ENCODE measurements around the gene C19orf25.
A peak's percentile ranks its signal among the peaks of the same experiment; 100 is the strongest.

The C19orf25 gene

DNA sequence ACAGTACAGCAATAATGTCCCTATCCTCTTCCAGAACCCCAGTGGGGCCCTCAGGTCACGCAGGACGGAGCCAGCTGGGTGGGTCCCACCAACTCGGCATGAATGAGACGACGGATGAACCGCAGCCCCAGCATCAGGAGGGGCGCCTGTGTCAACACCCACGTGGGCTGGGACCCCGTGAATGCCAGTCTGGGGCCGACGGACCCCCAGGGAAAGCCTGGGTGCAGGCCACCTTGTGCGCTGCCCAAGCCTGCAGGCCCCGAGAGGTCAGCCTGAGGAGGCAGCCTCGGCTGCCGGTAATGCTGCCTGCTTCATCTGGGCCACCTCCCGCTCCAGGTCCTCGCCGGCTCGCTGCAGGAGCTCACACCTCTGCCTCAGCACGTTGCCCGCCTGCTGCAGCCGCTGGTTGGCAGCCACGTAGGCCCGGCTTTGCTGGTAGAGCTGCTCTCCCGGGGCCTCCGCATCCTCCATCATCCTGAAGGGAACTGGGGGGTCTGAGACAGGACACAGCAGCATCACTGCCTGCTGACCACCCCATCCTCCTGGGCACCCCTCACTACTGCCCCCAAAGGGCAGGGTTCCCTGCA, 4.2 kb downstream of the C19orf25 start:
- no peak for DNase-seq

- DNase-seq, result no peak
These were observed 4.8 kb downstream of the C19orf25 start for GRCh38 chr19:1474011-1474764.

DNA sequence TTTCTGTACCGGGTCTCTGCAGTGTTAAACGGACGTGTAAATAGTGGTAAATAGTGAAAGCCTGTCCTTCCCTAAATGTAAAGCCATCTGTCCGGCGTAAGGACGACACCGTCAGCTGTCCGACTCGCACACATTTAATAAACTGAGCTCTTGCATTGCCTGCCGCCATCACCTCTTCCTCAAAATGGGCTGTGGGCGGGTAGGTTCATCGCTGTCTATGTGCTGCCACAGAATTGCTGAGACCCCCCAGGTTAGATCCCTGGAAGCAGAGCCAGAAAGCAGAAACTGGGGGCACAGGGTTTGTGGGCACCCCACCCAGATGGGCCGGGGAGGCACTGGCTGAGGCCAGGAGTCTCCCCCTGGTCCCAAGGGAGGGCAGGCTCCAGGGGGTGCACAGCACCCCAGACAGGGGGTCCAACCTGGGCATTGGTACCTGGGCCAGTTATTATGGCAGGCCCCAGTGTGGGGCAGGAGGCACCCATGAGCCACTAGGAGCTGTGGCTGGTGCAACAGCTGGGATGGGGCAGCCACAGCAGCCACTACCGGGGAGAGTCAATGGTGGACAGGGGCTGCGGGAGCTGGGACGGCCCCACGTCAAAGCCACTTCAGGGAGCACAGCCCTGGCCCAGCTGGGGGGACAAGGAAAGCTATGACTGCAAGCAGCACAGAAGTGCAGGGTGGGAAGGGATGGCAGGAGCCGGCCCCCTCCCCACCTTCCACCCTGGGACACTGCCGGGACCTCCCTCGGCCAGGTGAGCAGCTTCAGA, 5.7 kb downstream of the C19orf25 start:
- DNase-seq, result no peak

DNA sequence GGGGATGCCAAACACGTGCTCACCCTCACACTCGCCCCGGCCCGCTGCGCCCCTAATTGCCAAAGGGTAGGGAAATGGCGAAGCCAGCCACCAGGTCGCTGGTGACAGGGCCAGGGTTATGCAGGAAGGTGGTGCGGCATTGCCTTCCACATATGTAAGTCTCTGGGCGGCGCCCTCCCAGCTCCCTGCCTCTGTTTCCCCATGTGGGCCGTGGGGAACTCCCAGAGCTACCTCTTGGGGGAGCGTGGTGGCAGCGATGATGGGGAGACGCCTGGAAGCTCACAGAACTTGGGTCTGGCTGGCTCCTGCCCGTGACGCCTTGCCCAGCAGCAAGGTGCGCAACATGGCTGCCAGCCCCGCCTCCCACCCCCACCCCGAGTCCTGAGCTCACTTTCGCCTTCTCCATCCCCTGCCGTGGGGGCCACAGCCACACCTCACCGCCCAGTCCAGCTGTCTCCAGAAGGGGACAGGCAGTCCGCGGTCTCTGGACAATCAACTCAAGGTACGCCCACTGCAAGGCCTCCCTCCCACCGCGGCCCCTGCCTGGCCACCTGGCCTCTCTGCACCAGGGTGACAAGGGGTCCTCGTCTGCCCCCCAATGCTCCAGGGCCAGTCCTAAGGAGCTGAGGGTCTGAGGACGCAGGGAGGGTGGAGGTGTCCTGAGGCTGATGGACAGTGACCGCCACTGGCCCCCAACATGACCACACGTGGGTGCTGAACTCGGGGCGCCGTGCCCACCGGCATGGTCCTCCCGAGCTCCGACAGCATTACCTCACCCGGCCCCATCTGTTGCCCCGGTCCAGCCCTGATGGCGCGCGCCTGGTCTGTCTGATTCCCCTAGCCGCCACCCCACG, 6.6 kb downstream of the C19orf25 start:
- no peak for DNase-seq

DNA sequence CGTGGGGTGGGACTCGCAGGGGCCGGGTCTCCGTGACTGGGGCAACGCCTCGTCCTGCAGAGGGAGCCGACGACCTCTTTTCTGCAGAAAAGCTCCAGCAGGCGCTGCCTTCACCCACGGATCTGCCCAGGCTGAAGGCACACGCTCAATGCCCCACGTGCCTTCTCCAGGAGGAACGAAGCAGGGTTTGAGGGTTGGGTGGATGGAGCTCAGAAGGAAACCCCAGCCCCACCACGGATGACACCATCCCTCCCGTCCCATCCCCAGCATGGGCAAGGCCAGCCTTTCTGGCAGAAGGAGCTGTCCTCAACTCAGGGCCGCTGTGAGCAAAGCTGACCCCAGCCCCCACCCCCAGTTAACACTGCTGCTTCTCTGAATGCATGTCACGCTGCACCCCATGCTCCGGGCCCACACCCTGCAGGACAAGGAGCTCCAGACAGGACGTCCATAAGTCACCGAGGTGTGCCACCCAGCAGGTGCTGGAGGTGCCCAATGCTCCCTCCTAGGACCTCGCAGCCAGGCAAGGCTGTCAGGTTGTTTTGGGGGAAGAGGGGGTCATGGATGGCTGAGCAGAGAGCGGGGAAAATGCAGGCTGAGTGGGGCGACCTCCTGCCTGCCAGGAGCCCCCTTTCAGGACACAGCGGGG, 7.4 kb downstream of the C19orf25 start:
- DNase-seq, result no peak

DNA sequence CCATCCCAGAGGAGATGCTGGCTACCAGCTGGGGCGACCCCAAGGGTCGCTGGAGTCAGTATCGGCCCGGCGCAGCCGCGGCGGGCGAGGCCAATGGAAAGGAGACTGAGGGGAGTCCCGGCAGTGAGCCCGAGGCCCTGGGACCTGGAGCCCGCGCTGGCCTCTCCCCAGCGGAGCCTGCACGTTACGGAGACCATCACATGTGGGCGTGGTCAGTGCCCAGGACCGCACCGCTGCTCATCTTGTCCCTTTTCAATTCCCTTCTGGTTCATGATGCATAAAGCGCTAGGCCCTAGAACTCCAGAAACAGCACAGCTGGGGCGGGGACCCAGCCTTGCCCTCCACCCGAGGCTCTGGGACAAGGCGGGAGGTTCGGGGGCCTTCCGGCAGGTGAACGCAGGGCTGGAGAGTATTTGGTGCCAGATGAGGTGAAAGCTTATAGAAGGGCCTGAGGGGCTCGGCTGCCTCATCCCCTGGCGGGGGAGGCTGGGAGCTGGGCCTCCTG, 8.0 kb downstream of the C19orf25 start:
- no peak for DNase-seq

- peak; percentile 37 for DNase-seq
These were observed 8.6 kb downstream of the C19orf25 start for GRCh38 chr19:1470305-1471009.

GRCh38 chr19:1470055-1470304, 9.0 kb downstream of the C19orf25 start:
- DNase-seq, result no peak

- no peak for DNase-seq
These were observed 9.6 kb downstream of the C19orf25 start for GRCh38 chr19:1469255-1470054.

GRCh38 chr19:1468821-1469254, 10.2 kb downstream of the C19orf25 start:
- DNase-seq, result no peak

- DNase-seq, result no peak
These were observed 10.7 kb downstream of the C19orf25 start for GRCh38 chr19:1468274-1468820.

DNA sequence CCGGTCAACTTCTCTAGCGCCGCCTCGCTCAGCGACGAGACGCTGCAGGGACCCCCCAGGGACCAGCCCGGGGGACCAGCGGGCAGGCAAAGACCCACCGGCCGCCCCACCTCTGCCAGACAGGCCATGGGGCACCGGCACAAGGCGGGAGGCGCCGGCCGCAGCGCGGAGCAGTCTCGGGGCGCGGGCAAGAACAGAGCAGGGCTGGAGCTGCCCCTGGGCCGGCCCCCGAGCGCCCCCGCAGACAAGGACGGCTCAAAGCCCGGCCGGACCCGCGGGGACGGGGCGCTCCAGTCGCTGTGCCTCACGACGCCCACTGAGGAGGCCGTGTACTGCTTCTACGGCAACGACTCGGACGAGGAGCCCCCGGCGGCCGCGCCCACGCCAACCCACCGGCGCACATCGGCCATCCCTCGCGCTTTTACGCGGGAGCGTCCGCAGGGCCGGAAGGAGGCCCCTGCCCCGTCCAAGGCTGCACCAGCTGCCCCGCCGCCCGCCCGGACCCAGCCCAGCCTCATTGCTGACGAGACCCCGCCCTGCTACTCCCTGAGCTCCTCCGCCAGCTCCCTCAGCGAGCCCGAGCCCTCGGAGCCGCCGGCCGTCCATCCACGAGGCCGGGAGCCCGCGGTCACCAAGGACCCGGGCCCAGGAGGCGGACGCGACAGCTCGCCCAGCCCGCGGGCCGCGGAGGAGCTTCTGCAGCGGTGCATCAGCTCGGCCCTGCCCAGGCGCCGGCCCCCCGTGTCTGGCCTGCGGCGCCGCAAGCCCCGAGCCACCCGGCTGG, 11.3 kb downstream of the C19orf25 start:
- DNase-seq, result no peak

GRCh38 chr19:1467215-1467489, 11.9 kb downstream of the C19orf25 start:
- DNase-seq, result no peak

DNA sequence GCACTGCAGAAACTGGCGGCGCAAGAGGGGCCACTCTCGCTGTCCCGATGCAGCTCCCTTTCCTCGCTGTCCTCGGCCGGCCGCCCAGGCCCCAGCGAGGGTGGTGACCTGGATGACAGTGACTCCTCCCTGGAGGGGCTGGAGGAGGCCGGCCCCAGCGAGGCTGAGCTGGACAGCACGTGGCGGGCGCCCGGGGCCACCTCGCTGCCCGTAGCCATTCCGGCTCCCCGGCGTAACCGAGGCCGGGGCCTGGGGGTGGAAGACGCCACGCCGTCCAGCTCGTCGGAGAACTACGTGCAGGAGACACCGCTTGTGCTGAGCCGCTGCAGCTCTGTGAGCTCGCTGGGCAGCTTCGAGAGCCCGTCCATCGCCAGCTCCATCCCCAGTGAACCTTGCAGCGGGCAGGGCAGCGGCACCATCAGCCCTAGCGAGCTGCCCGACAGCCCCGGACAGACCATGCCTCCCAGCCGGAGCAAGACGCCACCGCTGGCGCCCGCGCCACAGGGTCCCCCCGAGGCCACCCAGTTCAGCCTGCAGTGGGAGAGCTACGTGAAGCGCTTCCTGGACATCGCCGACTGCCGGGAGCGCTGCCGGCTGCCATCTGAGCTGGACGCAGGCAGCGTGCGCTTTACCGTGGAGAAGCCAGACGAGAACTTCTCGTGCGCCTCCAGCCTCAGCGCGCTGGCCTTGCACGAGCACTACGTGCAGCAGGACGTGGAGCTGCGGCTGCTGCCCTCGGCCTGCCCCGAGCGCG, 12.4 kb downstream of the C19orf25 start:
- no peak for DNase-seq

DNA sequence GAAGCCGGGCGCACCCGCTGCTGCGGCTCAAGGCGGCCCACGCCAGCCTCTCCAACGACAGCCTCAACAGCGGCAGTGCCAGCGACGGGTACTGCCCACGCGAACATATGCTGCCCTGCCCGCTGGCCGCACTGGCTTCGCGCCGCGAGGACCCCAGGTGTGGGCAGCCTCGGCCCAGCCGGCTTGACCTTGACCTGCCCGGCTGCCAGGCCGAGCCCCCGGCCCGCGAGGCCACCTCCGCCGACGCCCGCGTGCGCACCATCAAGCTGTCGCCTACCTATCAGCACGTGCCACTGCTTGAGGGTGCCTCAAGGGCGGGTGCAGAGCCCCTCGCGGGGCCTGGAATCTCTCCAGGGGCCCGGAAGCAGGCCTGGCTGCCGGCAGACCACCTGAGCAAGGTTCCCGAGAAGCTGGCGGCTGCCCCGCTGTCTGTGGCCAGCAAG, 13.0 kb downstream of the C19orf25 start:
- DNase-seq, result no peak

DNA sequence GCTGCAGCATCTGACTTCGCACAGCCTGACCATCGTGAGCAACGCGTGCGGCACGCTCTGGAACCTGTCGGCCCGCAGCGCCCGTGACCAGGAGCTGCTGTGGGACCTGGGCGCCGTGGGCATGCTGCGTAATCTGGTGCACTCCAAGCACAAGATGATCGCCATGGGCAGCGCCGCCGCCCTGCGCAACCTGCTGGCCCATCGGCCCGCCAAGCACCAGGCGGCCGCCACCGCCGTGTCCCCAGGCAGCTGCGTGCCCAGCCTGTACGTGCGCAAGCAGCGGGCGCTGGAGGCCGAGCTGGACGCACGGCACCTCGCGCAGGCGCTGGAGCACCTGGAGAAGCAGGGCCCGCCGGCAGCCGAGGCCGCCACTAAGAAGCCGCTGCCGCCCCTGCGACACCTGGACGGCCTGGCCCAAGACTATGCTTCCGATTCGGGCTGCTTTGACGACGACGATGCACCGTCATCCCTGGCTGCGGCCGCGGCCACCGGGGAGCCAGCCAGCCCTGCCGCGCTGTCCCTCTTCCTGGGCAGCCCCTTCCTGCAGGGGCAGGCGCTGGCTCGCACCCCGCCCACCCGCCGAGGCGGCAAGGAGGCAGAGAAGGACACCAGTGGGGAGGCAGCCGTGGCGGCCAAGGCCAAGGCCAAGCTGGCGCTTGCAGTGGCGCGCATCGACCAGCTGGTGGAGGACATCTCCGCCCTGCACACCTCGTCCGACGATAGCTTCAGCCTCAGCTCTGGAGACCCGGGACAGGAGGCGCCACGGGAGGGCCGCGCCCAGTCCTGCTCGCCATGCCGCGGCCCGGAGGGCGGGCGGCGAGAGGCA, 13.6 kb downstream of the C19orf25 start:
- no peak for DNase-seq

DNA sequence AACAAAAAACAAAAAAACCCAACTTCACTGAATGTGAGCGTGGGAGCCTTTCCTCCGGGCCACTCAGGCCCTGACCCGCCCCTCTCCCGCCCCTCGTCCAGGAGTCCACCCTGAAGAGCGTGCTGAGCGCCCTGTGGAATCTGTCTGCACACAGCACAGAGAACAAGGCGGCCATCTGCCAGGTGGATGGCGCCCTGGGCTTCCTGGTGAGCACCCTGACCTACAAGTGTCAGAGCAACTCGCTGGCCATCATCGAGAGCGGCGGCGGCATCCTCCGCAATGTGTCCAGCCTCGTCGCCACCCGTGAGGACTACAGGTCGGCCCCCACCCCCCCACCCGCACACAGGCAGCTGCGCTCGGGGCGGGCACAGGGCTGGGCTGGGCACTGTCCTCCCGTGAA, 17.2 kb downstream of the C19orf25 start:
- no peak for DNase-seq

All from NCI-H524 treated with DMSO at 0.1 percent for 48 hours (cell line).